Activated CD8-positive, alpha-beta T cell treated with anti-CD3 and anti-CD28 coated beads for 36 hours (primary cell): ENCODE results near the gene MYOZ3. TPM values are rescaled to one million over a fixed set of nuclear protein-coding genes. Genes with fewer than 3 reads are reported as not detected.

Experiments
- ATAC-seq: fragments of 200-7000 bp; cut with Tn5 transposase; one replicate; pipeline ENCODE4 v1.10.0; 2021; ENCODE audit warnings: mild to moderate bottlenecking, moderate library complexity
- CTCF ChIA-PET: fragments of 350-600 bp; sonication (Branson Sonifier 250); formaldehyde crosslinking; loops from one replicate; lab custom pipeline; 2021; ENCODE audit warnings: antibody characterized with exemption; lab: Charles Lee
- POLR2A ChIA-PET: fragments of 350-600 bp; sonication (Branson Sonifier 250); formaldehyde crosslinking; loops from one replicate; lab custom pipeline; 2021; ENCODE audit warnings: antibody characterized with exemption; lab: Charles Lee
- DNase-seq: peaks from one replicate; pipeline ENCODE4 v3.0.0-alpha.2; 2020
- H3K27ac Mint-ChIP-seq: one replicate; pipeline ENCODE4 v1.8.0; 2021; ENCODE audit warnings: mild to moderate bottlenecking, mixed read lengths
- H3K27me3 Mint-ChIP-seq: one replicate; pipeline ENCODE4 v1.8.0; 2021; ENCODE audit warnings: mixed read lengths
- H3K36me3 Mint-ChIP-seq: one replicate; pipeline ENCODE4 v1.8.0; 2021; ENCODE audit warnings: low read depth, mixed read lengths
- H3K4me1 Mint-ChIP-seq: one replicate; pipeline ENCODE4 v1.8.0; 2021; ENCODE audit warnings: low read depth, mixed read lengths
- H3K4me3 Mint-ChIP-seq: one replicate; pipeline ENCODE4 v1.8.0; 2021; ENCODE audit warnings: mild to moderate bottlenecking, moderate library complexity, mixed read lengths
- H3K9me3 Mint-ChIP-seq: one replicate; pipeline ENCODE4 v1.8.0; 2021; ENCODE audit warnings: mixed read lengths
- intact Hi-C: fragments of 100-400 bp; cut with micrococcal nuclease; formaldehyde crosslinking; loops from one replicate; pipeline ENCODE4 v1.10.0; 2022
- total RNA-seq, 2 experiments: library from RNA; stranded (reverse); gene quantifications; one replicate each; pipeline ENCODE4 v1.2.3, GENCODE V29; 2021
- TF ChIP-seq, protein P1 (sequence below): fragments of 200-600 bp; IDR thresholded peaks from one replicate; pipeline ENCODE4 v1.8.0; 2022; ENCODE audit warnings: antibody characterized with exemption, mild to moderate bottlenecking

Gene MYOZ3, protein sequence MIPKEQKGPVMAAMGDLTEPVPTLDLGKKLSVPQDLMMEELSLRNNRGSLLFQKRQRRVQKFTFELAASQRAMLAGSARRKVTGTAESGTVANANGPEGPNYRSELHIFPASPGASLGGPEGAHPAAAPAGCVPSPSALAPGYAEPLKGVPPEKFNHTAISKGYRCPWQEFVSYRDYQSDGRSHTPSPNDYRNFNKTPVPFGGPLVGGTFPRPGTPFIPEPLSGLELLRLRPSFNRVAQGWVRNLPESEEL
- under 1 TPM; 0.11 to 0.20 TPM for total RNA-seq

DNA sequence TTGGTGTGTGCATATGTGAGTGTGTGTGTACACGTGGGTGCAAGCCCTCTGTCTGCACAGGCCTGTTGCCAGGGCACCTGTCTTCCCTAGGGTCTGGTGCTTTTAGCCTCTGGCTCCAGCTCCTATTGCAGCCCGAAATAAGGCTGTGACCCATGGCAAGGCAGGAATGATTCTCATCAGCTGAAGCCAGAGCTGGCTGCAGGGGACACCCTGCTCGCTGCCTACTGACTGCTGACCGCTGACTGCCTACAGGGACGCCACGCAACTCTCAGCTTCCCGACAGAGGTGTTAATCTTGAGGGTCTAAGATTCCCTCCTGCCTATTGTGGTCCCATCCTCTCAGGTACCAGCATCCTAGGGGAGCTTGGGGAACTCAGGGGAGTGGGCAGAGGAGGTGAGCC lies at the start of gene MYOZ3:
Gene MYOZ3, plus strand, starts transcription at position 166 of the 400 bp plus-strand sequence. CDS start 1,691 bp downstream, outside the sequence.
- H3K4me3 Mint-ChIP-seq, result no peak within 1 kb of the TSS
- no peaks in the 10 kb centered on the region for H3K9me3 Mint-ChIP-seq
- no peaks in the 10 kb centered on the region for H3K27me3 Mint-ChIP-seq
- DNase-seq, result no peak
- no peak for ATAC-seq
- no peak within 1 kb of the TSS for H3K27ac Mint-ChIP-seq
- TF ChIP-seq, protein P1, sequence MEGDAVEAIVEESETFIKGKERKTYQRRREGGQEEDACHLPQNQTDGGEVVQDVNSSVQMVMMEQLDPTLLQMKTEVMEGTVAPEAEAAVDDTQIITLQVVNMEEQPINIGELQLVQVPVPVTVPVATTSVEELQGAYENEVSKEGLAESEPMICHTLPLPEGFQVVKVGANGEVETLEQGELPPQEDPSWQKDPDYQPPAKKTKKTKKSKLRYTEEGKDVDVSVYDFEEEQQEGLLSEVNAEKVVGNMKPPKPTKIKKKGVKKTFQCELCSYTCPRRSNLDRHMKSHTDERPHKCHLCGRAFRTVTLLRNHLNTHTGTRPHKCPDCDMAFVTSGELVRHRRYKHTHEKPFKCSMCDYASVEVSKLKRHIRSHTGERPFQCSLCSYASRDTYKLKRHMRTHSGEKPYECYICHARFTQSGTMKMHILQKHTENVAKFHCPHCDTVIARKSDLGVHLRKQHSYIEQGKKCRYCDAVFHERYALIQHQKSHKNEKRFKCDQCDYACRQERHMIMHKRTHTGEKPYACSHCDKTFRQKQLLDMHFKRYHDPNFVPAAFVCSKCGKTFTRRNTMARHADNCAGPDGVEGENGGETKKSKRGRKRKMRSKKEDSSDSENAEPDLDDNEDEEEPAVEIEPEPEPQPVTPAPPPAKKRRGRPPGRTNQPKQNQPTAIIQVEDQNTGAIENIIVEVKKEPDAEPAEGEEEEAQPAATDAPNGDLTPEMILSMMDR, result no peak
- intact Hi-C loops, result no loop called here
- ChIA-PET CTCF (interaction anchor here (2.0 kb wide), 1 partner anchor 100 kb away, joined by 10 read pairs; no protein-coding TSS in a partner anchor), POLR2A (interaction anchor here (0.5 kb wide), 1 partner anchor 130 kb away, joined by 3 read pairs; no protein-coding TSS in a partner anchor)
- H3K36me3 Mint-ChIP-seq, result no peaks in the 10 kb centered on the region
- H3K4me1 Mint-ChIP-seq, result no peaks in the 10 kb centered on the region

DNA sequence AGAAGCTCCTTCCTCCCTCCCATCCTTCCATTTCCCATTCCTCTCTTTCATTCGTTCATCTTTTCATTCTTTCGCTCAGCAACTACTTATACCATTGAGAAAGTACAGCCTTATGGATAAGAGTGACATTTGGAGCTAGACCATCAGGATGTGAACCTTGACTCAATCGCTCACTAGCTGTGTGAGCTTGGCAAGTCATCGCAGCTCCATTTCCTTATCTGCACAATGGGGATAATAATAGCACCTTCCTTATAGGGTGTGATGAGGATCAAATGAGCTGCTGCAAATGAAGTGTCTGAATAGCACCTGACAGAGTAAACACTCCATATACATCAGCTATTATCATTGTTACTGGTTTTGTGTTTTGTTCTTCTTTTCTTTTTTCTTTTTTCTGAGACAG lies 48.6 kb upstream of the MYOZ3 start:
- no peak for ATAC-seq
- Mint-ChIP-seq H3K4me1 (no peaks in the 10 kb centered on the region), H3K27me3 (no peaks in the 10 kb centered on the region), H3K36me3 (no peaks in the 10 kb centered on the region), H3K9me3 (no peaks in the 10 kb centered on the region), H3K4me3 (no peak overlapping the region), H3K27ac (no peak overlapping the region)
- TF ChIP-seq, protein P1, result no peak
- ChIA-PET POLR2A (interaction anchor here (0.5 kb wide), 1 partner anchor 198 kb away, joined by 3 read pairs; no protein-coding TSS in a partner anchor), CTCF (interaction anchor here (0.9 kb wide), 1 partner anchor 68 kb away, joined by 3 read pairs; no protein-coding TSS in a partner anchor)
- no peak for DNase-seq
- intact Hi-C loops, result no loop called here

DNA sequence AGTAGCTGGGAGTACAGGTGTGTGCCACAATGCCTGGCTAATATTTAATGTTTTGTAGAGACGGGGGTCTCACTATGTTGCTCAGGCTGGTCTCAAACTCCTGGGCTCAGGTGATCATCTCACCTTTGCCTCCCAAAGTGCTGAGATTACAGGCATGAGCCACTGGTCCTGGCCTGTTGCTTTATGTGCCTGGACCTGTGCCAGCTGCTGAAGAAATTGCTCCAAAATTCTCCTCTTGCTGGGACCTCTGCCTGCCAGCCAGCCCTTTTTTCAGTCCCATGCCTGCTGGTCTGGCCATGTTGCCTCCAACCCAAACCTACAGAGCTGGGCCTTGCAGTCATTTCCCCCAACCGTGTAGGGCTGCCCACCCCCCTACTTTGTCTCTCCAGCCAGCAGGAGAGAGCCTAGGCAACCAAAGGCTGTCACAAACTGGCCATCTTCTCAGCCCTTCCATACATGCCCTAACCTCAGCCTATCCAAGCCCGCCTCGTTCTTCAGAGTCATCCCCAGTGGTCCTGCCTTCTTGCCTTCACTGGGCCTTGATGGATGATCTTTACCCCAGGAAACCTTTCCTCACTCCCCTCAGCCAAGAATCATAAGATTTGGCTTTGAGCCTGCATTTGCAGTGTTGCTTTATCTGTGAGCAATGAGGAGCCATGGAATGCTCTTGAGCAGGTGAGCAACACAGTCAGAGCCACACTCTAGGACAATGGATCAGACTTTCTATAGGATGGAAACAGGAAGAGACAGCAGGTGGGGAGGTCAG lies 48.0 kb upstream of the MYOZ3 start:
- no peaks in the 10 kb centered on the region for H3K4me1 Mint-ChIP-seq
- CTCF ChIA-PET, result interaction anchor here (0.9 kb wide), 1 partner anchor 69 kb away, joined by 3 read pairs; no protein-coding TSS in a partner anchor

DNA sequence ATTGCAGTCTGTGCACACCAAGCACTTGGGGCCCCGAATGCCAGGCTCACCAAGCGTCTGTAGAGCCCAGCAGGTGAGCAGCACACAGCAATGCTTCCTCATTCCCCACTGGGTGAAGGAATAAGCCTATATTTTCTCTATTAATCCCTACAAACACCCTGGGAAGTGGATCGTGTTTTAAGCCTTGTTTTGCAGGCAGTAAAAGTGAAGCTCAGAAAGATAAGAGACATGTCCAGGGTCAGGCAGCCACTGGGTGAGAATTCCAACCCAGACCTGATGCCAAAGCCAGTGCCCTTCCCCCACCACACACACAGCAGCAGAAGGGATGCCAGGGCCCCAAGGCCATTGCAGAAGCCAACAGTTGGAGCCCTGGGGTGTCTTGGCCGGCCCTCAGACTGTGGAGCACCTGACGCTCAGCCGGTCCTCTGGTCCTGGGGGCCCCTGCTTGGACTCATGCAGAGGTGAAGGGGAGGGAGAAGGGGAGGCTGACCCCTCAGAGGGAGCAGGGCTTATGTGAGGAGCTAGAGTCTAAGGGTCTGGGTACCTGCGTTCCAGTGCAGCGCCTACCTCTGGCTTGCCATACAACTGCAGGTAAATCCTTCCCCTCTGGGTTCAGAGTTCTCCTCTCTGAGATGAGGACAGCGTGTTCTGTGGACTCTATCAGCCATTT lies 46.9 kb upstream of the MYOZ3 start:
- ATAC-seq (no peak), DNase-seq (no peak)
- TF ChIP-seq, protein P1, result no peak
- no peaks in the 10 kb centered on the region for H3K36me3 Mint-ChIP-seq
- POLR2A ChIA-PET, result no interaction called here
- H3K4me3 Mint-ChIP-seq, result no peak overlapping the region
- no peaks in the 10 kb centered on the region for H3K4me1 Mint-ChIP-seq
- H3K27ac Mint-ChIP-seq, result no peak overlapping the region
- H3K27me3 Mint-ChIP-seq, result no peaks in the 10 kb centered on the region
- no peaks in the 10 kb centered on the region for H3K9me3 Mint-ChIP-seq
- intact Hi-C loops, result no loop called here
- CTCF ChIA-PET, result no interaction called here

More for the DNA sequence above, 48.0 kb upstream of the MYOZ3 start:
- POLR2A ChIA-PET, result interaction anchor here (0.5 kb wide), 1 partner anchor 198 kb away, joined by 3 read pairs; no protein-coding TSS in a partner anchor
- TF ChIP-seq, protein P1, result no peak
- no peaks in the 10 kb centered on the region for H3K36me3 Mint-ChIP-seq
- ATAC-seq, result no peak
- no peak overlapping the region for H3K4me3 Mint-ChIP-seq
- no peak for DNase-seq
- intact Hi-C loops, result no loop called here
- H3K9me3 Mint-ChIP-seq, result no peaks in the 10 kb centered on the region
- H3K27ac Mint-ChIP-seq, result no peak overlapping the region
- H3K27me3 Mint-ChIP-seq, result no peaks in the 10 kb centered on the region
